GM12874 (cell line): ENCODE measurements around the gene MAN2A1.

Experiments
- CTCF ChIP-seq: IDR thresholded peaks from 2 replicates; pipeline ENCODE4 v1.5.1; 2011; ENCODE audit warnings: low read depth, mild to moderate bottlenecking, control low read depth, low read length, moderate library complexity; ENCODE audit not compliant: insufficient read depth

Gene MAN2A1

GRCh38 chr5:109803854-109804253, 114.1 kb downstream of the MAN2A1 start:
- no peak for TF ChIP-seq CTCF

DNA sequence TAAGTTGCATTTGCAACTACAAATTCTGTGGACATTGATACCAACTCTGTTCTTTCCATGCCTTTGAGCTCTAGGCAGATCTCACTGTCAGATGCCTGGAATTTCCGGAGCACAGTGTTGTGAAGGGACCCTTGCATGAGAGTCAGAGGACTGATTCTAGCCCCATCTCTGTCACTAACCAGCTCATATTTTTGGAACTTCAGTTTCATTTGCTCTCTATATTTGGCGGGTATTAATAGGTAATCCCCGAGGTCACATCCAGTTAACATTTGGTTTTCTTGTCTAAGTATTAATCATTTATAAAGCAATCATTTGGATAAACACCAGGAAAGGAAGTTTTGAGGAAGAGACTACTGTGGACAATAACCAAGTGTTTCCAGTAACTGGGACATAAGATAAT, 115.7 kb downstream of the MAN2A1 start:
- TF ChIP-seq CTCF, result no peak

DNA sequence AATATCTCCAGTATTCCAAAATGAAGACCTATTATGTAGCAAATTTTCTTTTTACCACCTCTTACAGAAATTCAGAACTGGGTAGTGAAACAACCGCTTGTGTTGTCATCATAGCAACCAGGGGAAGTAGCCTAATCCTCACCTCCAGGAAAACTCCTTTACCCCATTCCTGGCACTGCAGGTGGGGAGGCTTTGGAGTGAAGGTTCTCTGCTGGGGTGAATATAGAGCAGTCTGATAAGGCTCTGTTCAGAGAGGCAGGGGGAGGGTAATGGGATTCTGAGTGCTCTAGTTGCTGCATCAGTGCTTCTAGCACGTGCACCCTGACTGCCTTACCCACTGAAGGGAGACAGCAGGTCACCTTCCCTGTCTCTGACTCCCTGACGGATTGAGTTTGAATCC, 116.2 kb downstream of the MAN2A1 start:
- no peak for TF ChIP-seq CTCF

DNA sequence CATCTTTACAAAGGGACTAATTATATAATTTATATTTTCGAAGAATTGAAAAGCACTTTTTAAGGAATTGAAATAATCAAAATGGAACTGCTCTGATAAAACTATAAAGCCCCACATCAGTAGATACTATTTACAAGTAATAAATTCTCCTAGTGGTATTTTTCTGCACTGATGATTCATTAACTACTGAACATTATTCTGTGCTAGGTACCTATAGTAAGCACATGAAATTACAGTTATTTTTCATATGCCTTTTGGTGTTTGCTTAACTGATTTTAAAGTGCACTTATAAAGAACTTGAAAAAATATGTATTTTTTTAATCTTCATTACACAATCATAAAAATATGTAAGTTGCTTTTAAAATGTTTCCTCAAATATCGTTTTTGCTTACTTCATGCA, 123.0 kb downstream of the MAN2A1 start:
- TF ChIP-seq CTCF, result no peak

DNA sequence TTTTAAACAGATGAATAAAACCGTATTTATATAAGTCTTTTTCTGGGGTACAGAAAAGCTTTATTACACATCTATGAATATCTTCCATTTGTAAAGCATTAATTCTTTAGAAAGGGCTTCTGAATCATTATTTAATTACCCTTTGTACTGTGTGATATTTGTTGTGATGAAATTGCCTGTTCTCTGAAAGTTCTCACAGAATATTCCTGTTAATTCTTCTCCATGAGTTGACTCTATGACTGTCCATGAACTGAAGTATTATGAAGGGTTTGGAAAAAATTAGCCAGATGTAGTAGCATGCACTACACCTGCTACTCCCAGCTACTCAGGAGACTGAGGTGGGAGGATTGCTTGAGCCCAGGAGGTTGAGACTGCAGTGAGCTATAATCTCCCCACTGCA, 127.0 kb downstream of the MAN2A1 start:
- no peak for TF ChIP-seq CTCF

DNA sequence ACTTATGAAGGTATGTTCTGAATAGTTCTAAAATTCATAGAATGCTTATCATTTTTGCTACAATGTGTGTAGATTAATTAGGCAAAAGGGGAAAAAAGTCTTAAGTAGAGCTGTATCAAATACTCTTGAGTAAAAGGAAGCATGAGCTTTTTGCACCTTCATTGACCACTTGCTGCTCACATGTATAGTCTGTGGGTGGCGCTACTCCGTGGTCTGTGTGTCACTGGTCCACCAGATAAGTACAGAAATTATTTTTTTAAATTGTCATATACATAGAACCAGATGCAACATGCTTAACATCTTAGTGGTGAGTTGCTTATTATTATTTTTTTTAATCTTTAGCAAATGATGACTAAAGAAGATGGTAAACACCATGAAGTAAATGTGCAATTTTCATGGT, 130.2 kb downstream of the MAN2A1 start:
- no peak for TF ChIP-seq CTCF

- no peak for TF ChIP-seq CTCF
Observed at GRCh38 chr5:109823597-109823996, 133.9 kb downstream of the MAN2A1 start.

- TF ChIP-seq CTCF, result no peak
Observed at GRCh38 chr5:109825450-109825849, 135.7 kb downstream of the MAN2A1 start.
